ENCODE results near the gene CCL18.
"Not testable (repeated sequence)": the region's sequence is repeated elsewhere in the genome, so short reads cannot be mapped to it uniquely, and the experiment has no call there.

The CCL18 gene

DNA sequence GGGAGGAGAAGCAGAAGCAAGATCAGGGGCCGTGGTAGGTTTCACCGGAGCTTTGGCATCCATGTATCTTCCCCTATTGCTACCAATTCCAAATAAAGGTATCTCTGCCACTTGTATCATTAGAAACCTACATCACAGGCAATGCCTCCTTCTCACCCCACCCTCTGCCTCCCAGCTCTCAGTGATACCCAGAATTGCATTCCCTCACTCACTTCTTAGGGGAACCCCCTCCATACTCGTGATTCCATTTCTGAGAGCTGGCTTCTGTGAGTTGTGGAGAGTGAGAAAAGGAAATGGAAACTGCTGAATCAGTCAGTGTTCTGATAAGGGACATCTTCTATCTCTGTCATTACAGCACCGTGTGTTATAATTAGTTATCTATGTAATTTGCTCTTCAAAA, 28.2 kb downstream of the CCL18 start:
- Histone ChIP-seq H3K9ac (ENCODE audit: low read depth, low read length) (no peak overlapping the region), H3K27ac (ENCODE audit: low read length) (no peak overlapping the region), H4K20me1 (ENCODE audit: insufficient read depth, low read length) (no peaks in the 10 kb centered on the region), H3K4me3 (ENCODE audit: low read depth in 1 of 2, low read length in 2 of 2) (no peak overlapping the region), H3K9me3 (ENCODE audit: insufficient read depth, low read length, severe bottlenecking) (no peaks in the 10 kb centered on the region), H3K4me1 (ENCODE audit: insufficient read depth, low read length) (no peaks in the 10 kb centered on the region), H3K27me3 (ENCODE audit: insufficient read depth, low read length, poor library complexity) (peaks cover 3% of the 10 kb centered on the region), H3K36me3 (ENCODE audit: insufficient read depth, low read length) (no peaks in the 10 kb centered on the region), H3K4me2 (ENCODE audit: insufficient read depth, low read length) (no peak overlapping the region), H3K79me2 (ENCODE audit: insufficient read depth, low read length) (no peaks in the 10 kb centered on the region), H2AFZ (ENCODE audit: low read depth, low read length) (no peak overlapping the region)
- DNase-seq (no peak), ATAC-seq (ENCODE audit: insufficient read depth, low read depth) (no peak)
- no peak for TF ChIP-seq EZH2 (IDR thresholded peaks at IDR 0.05; ENCODE audit: borderline replicate concordance, low read depth, low read length, severe bottlenecking)
- TF ChIP-seq, protein P1, sequence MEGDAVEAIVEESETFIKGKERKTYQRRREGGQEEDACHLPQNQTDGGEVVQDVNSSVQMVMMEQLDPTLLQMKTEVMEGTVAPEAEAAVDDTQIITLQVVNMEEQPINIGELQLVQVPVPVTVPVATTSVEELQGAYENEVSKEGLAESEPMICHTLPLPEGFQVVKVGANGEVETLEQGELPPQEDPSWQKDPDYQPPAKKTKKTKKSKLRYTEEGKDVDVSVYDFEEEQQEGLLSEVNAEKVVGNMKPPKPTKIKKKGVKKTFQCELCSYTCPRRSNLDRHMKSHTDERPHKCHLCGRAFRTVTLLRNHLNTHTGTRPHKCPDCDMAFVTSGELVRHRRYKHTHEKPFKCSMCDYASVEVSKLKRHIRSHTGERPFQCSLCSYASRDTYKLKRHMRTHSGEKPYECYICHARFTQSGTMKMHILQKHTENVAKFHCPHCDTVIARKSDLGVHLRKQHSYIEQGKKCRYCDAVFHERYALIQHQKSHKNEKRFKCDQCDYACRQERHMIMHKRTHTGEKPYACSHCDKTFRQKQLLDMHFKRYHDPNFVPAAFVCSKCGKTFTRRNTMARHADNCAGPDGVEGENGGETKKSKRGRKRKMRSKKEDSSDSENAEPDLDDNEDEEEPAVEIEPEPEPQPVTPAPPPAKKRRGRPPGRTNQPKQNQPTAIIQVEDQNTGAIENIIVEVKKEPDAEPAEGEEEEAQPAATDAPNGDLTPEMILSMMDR (IDR thresholded peaks at IDR 0.05; ENCODE audit: borderline replicate concordance, extremely low read depth, low read length, poor library complexity, severe bottlenecking), result no peak

- not testable (repeated sequence) for H4K20me1 ChIP-seq (ENCODE audit: insufficient read depth, low read length); H3K4me3 ChIP-seq (ENCODE audit: low read depth in 1 of 2, low read length in 2 of 2); H2AFZ ChIP-seq (ENCODE audit: low read depth, low read length); ATAC-seq (ENCODE audit: insufficient read depth, low read depth); H3K4me2 ChIP-seq (ENCODE audit: insufficient read depth, low read length); H3K9ac ChIP-seq (ENCODE audit: low read depth, low read length); H3K4me1 ChIP-seq (ENCODE audit: insufficient read depth, low read length); H3K27ac ChIP-seq (ENCODE audit: low read length); DNase-seq; H3K27me3 ChIP-seq (ENCODE audit: insufficient read depth, low read length, poor library complexity); H3K79me2 ChIP-seq (ENCODE audit: insufficient read depth, low read length); H3K9me3 ChIP-seq (ENCODE audit: insufficient read depth, low read length, severe bottlenecking); H3K36me3 ChIP-seq (ENCODE audit: insufficient read depth, low read length)
Measured at GRCh38 chr17:36092715-36093114, 28.6 kb downstream of the CCL18 start.

DNA sequence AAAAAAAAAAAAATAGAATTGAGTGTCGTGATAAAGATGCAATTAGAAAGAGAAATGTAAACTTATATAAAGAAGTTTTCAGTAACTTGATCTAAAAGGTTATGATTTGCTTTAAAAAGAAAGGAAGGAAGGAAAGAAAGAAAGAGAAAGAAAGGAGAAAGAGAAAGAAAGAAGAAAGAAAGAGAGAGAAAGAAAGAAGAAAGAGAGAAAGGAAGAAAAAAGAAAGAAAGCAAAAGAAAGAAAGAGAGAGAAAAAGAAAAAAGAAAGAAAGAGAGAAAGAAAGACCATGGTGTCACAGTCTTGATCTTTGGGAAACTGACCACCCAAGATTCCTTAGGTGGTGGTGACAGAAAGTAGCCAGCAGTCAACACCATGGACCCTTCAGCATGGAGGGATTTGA, 30.2 kb downstream of the CCL18 start:
- peaks cover 3% of the 10 kb centered on the region for H3K27me3 ChIP-seq (ENCODE audit: insufficient read depth, low read length, poor library complexity)
- no peak overlapping the region for H3K4me2 ChIP-seq (ENCODE audit: insufficient read depth, low read length)
- TF ChIP-seq, protein P1 (IDR thresholded peaks at IDR 0.05; ENCODE audit: borderline replicate concordance, extremely low read depth, low read length, poor library complexity, severe bottlenecking), result no peak
- ATAC-seq (ENCODE audit: insufficient read depth, low read depth) (no peak), DNase-seq (no peak)
- no peaks in the 10 kb centered on the region for H4K20me1 ChIP-seq (ENCODE audit: insufficient read depth, low read length)
- no peak overlapping the region for H3K4me3 ChIP-seq (ENCODE audit: low read depth in 1 of 2, low read length in 2 of 2)
- H3K9ac ChIP-seq (ENCODE audit: low read depth, low read length), result no peak overlapping the region
- no peaks in the 10 kb centered on the region for H3K79me2 ChIP-seq (ENCODE audit: insufficient read depth, low read length)
- H3K27ac ChIP-seq (ENCODE audit: low read length), result no peak overlapping the region
- no peak overlapping the region for H2AFZ ChIP-seq (ENCODE audit: low read depth, low read length)
- no peaks in the 10 kb centered on the region for H3K9me3 ChIP-seq (ENCODE audit: insufficient read depth, low read length, severe bottlenecking)
- H3K4me1 ChIP-seq (ENCODE audit: insufficient read depth, low read length), result no peaks in the 10 kb centered on the region
- H3K36me3 ChIP-seq (ENCODE audit: insufficient read depth, low read length), result no peaks in the 10 kb centered on the region

- peaks cover 1% of the 10 kb centered on the region for H3K27me3 ChIP-seq (ENCODE audit: insufficient read depth, low read length, poor library complexity)
- DNase-seq, result no peak
- H3K9me3 ChIP-seq (ENCODE audit: insufficient read depth, low read length, severe bottlenecking), result no peaks in the 10 kb centered on the region
- H3K4me2 ChIP-seq (ENCODE audit: insufficient read depth, low read length), result no peak overlapping the region
- no peak overlapping the region for H3K9ac ChIP-seq (ENCODE audit: low read depth, low read length)
- H2AFZ ChIP-seq (ENCODE audit: low read depth, low read length), result no peak overlapping the region
- no peaks in the 10 kb centered on the region for H3K79me2 ChIP-seq (ENCODE audit: insufficient read depth, low read length)
- H3K4me1 ChIP-seq (ENCODE audit: insufficient read depth, low read length), result no peaks in the 10 kb centered on the region
- H3K36me3 ChIP-seq (ENCODE audit: insufficient read depth, low read length), result no peaks in the 10 kb centered on the region
- no peak for TF ChIP-seq EZH2 (IDR thresholded peaks at IDR 0.05; ENCODE audit: borderline replicate concordance, low read depth, low read length, severe bottlenecking)
- TF ChIP-seq, protein P1 (IDR thresholded peaks at IDR 0.05; ENCODE audit: borderline replicate concordance, extremely low read depth, low read length, poor library complexity, severe bottlenecking), result no peak
- H3K27ac ChIP-seq (ENCODE audit: low read length), result no peak overlapping the region
- ATAC-seq (ENCODE audit: insufficient read depth, low read depth), result peak; percentile 48; the same call in 1 of the 3 replicates
- no peaks in the 10 kb centered on the region for H4K20me1 ChIP-seq (ENCODE audit: insufficient read depth, low read length)
- H3K4me3 ChIP-seq (ENCODE audit: low read depth in 1 of 2, low read length in 2 of 2), result no peak overlapping the region
Measured at GRCh38 chr17:36094746-36095145, 30.7 kb downstream of the CCL18 start.

All from DND-41 (cell line).